SK-N-SH (cell line): Measurements from ENCODE around the gene C22orf31. TPM values are rescaled to one million over a fixed set of nuclear protein-coding genes. Genes with fewer than 3 reads are reported as not detected.

ENCODE experiments used
- CTCF ChIA-PET: fragments of 300-600, 350-600 bp; formaldehyde crosslinking; extraction: SDS; loops from one replicate; lab custom pipeline; 2021; lab: Yijun Ruan, JAX
- POLR2A ChIA-PET: fragments of 350-600 bp; sonication (Branson Sonifier 250); formaldehyde crosslinking; extraction: SDS; loops from one replicate; lab custom pipeline; 2020; ENCODE audit warnings: antibody characterized with exemption, inconsistent platforms; lab: Yijun Ruan, JAX
- DNase-seq: peaks from one replicate; pipeline ENCODE4 v3.0.0; 2012
- H2AFZ ChIP-seq: fragments of 200-600 bp; sonication (generic); 2 replicates; pipeline ENCODE4 v1.8.1; 2016; ENCODE audit warnings: antibody characterized with exemption, mild to moderate bottlenecking, low read depth
- H3F3A ChIP-seq: fragments of 200-600 bp; sonication (generic); replicated peaks from 2 replicates; pipeline ENCODE3; 2016; ENCODE audit warnings: antibody characterized with exemption, mild to moderate bottlenecking; ENCODE audit not compliant: insufficient read depth
- H3K27ac ChIP-seq, 2 experiments: fragments of 200-500 bp in 1 of 2; fragments of 200-600 bp in 1 of 2; sonication (Bioruptor generic) in 1 of 2; sonication (generic), shearing (Covaris generic) in 1 of 2; 2 replicates each; pipeline versions ENCODE4 v1.5.1 to v1.6.1; 2014 to 2016; ENCODE audit warnings: low read depth in 2 of 2, inconsistent platforms in 1 of 2, low read length in 1 of 2, mild to moderate bottlenecking in 1 of 2, mixed read lengths in 1 of 2
- H3K27me3 ChIP-seq: fragments of 200-600 bp; sonication (generic), shearing (Covaris generic); 2 replicates; pipeline ENCODE4 v1.6.1; 2016; ENCODE audit warnings: mixed run types; ENCODE audit not compliant: insufficient read depth
- H3K36me3 ChIP-seq, 2 experiments: fragments of 200-500 bp in 1 of 2; fragments of 200-600 bp in 1 of 2; sonication (Bioruptor generic) in 1 of 2; sonication (generic) in 1 of 2; replicated peaks in 1 of 2; 2 replicates each; pipeline versions ENCODE3 to v1.5.1; 2014 to 2016; ENCODE audit warnings: low read length in 1 of 2, mild to moderate bottlenecking in 1 of 2; ENCODE audit not compliant: insufficient read depth in 2 of 2, control insufficient read depth in 1 of 2
- H3K4me1 ChIP-seq, 2 experiments: fragments of 200-500 bp in 1 of 2; fragments of 200-600 bp in 1 of 2; sonication (Bioruptor generic) in 1 of 2; sonication (generic), shearing (Covaris generic) in 1 of 2; 2 replicates each; pipeline versions ENCODE4 v1.5.1 to v1.6.1; 2014 to 2016; ENCODE audit warnings: low read depth in 1 of 2, low read length in 1 of 2, mixed run types in 1 of 2; ENCODE audit not compliant: insufficient read depth in 2 of 2, control insufficient read depth in 1 of 2
- H3K4me2 ChIP-seq: fragments of 200-600 bp; sonication (generic), shearing (Covaris generic); 2 replicates; pipeline ENCODE4 v1.6.1; 2017; ENCODE audit warnings: mixed run types
- H3K4me3 ChIP-seq, 2 experiments: fragments of 200-500 bp in 1 of 2; fragments of 200-600 bp in 1 of 2; sonication (Bioruptor generic) in 1 of 2; sonication (generic), shearing (Covaris generic) in 1 of 2; 2 replicates each; pipeline versions ENCODE4 v1.5.1 to v1.8.1; 2014 to 2016; ENCODE audit warnings: low read depth in 2 of 2, inconsistent platforms in 1 of 2, low read length in 1 of 2, mild to moderate bottlenecking in 1 of 2, mixed read lengths in 1 of 2, moderate library complexity in 1 of 2
- H3K79me2 ChIP-seq: fragments of 200-600 bp; sonication (generic); 2 replicates; pipeline ENCODE4 v1.8.1; 2017; ENCODE audit warnings: mild to moderate bottlenecking; ENCODE audit not compliant: insufficient read depth
- H3K9ac ChIP-seq: fragments of 200-600 bp; sonication (generic); 2 replicates; pipeline ENCODE4 v1.6.1; 2017; ENCODE audit warnings: mixed run types
- H3K9me2 ChIP-seq: fragments of 200-600 bp; sonication (generic); 2 replicates; pipeline ENCODE4 v1.6.1; 2017; ENCODE audit warnings: mixed run types
- H3K9me3 ChIP-seq: fragments of 200-600 bp; sonication (generic); 2 replicates; pipeline ENCODE4 v1.6.1; 2017; ENCODE audit warnings: mixed run types, mild to moderate bottlenecking, moderate library complexity
- H4K20me1 ChIP-seq: fragments of 200-600 bp; sonication (generic); 2 replicates; pipeline ENCODE4 v1.6.1; 2017; ENCODE audit warnings: mild to moderate bottlenecking, mixed run types; ENCODE audit not compliant: insufficient read depth
- CHD2 ChIP-seq: fragments of 150-350 bp; IDR thresholded peaks from 2 replicates; pipeline ENCODE4 v1.6.1; 2018; ENCODE audit warnings: low read length; ENCODE audit not compliant: partially characterized antibody
- ELF1 ChIP-seq: IDR thresholded peaks from 2 replicates; pipeline ENCODE4 v1.4.0; 2012
- EP300 ChIP-seq, 2 experiments: IDR thresholded peaks; 2 replicates each; pipeline versions ENCODE4 v1.4.0 to v1.6.1; 2012; ENCODE audit warnings: borderline replicate concordance in 1 of 2, low read depth in 1 of 2, low read length in 1 of 2
- EZH2phosphoT487 ChIP-seq: fragments of 200-600 bp; sonication (generic); IDR thresholded peaks from 2 replicates; pipeline ENCODE4 v1.6.1; 2017; ENCODE audit warnings: low read depth, mixed run types, mild to moderate bottlenecking, antibody characterized with exemption, moderate library complexity, borderline replicate concordance
- FOSL2 ChIP-seq: IDR thresholded peaks from 2 replicates; pipeline ENCODE4 v1.4.0; 2012; ENCODE audit warnings: low read depth, mild to moderate bottlenecking, moderate library complexity, borderline replicate concordance
- GABPA ChIP-seq: IDR thresholded peaks from 2 replicates; pipeline ENCODE4 v1.4.0; 2012; ENCODE audit warnings: low read depth, mild to moderate bottlenecking
- MAX ChIP-seq: IDR thresholded peaks from 2 replicates; pipeline ENCODE4 v1.4.0; 2012; ENCODE audit warnings: low read depth
- MEF2A ChIP-seq: IDR thresholded peaks from 2 replicates; pipeline ENCODE4 v1.4.0; 2012; ENCODE audit warnings: low read depth, borderline replicate concordance
- MXI1 ChIP-seq: IDR thresholded peaks from 2 replicates; pipeline ENCODE4 v1.6.1; 2012; ENCODE audit warnings: mild to moderate bottlenecking, low read depth, low read length, improper control_type of control experiment
- NFIC ChIP-seq: IDR thresholded peaks from 2 replicates; pipeline ENCODE4 v1.4.0; 2012; ENCODE audit warnings: borderline replicate concordance
- NRF1 ChIP-seq: IDR thresholded peaks from 2 replicates; pipeline ENCODE4 v1.6.1; 2012; ENCODE audit warnings: low read depth, mild to moderate bottlenecking, low read length
- POLR2AphosphoS5 ChIP-seq: IDR thresholded peaks from 2 replicates; pipeline ENCODE4 v1.6.1; 2012; ENCODE audit warnings: low read depth, low read length
- RCOR1 ChIP-seq: fragments of 150-350 bp; IDR thresholded peaks from 2 replicates; pipeline ENCODE4 v1.6.1; 2017; ENCODE audit warnings: antibody characterized with exemption, low read length
- RFX5 ChIP-seq: IDR thresholded peaks from 2 replicates; pipeline ENCODE4 v1.6.1; 2012; ENCODE audit warnings: mild to moderate bottlenecking, improper control_type of control experiment, low read length
- TCF12 ChIP-seq: IDR thresholded peaks from 2 replicates; pipeline ENCODE4 v1.4.0; 2012
- WGBS: methylation state at CpG from one replicate; pipeline ENCODE4 v1.1.6; 2017; ENCODE audit warnings: low lambda C conversion rate; 5-methylcytosine and 5-hydroxymethylcytosine counted together
- polyA plus RNA-seq, 3 experiments: library from polyadenylated mRNA; depleted of rRNA; stranded (reverse); fragments of >200 nt; gene quantifications; 2 replicates each; pipeline ENCODE4 v1.2.3, GENCODE V29; 2012
- TF ChIP-seq, protein P1 (sequence below): IDR thresholded peaks from 2 replicates; pipeline ENCODE4 v1.4.0; 2012; ENCODE audit warnings: low read depth, borderline replicate concordance
- TF ChIP-seq, protein P2 (sequence below): fragments of 200-600 bp; sonication (generic); IDR thresholded peaks from 2 replicates; pipeline ENCODE4 v1.6.1; 2017; ENCODE audit warnings: antibody characterized with exemption, mild to moderate bottlenecking, moderate library complexity

C22orf31 gene
- polyA plus RNA-seq (2012; rRNA removed): not detected in 2 replicates
- not detected in 2 replicates for polyA plus RNA-seq (2012; cell fraction: cytosol; rRNA removed)
- polyA plus RNA-seq (2012; cell fraction: nucleus; rRNA removed): not detected in 2 replicates

DNA sequence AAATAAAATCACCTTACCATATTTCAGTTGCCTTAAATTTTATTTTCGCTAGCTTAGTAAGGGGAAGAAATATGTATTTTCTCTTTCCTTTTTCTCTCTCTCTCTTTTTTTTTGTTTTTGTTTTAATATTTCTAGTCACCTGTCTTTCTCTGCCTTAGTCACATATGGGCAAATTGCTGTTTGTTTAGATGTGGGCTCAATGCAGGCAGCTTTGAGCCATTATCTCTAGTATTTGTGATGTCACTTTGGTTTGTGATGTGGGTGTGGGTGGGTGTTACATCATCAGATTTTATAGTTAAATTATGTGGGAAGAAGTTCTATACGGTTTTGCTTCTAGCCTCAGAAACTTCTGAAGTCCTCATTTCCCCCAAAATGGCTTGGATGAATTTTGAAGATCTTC, at the start of gene C22orf31:
Gene C22orf31, minus strand, starts transcription at position 59 of the 400 bp plus-strand sequence. Its CDS starts 39 bp downstream, at position 20.
- Histone ChIP-seq H3K79me2 (no peaks in the 10 kb centered on the region), H3K4me2 (no peak within 1 kb of the TSS), H3K9me3 (no peaks in the 10 kb centered on the region), H3K9me2 (no peaks in the 10 kb centered on the region), H3K9ac (no peak within 1 kb of the TSS), H3K4me1 (no peaks in the 10 kb centered on the region; a peak in 1 of 4 replicates), H2AFZ (no peak within 1 kb of the TSS), H3K4me3 (no peak within 1 kb of the TSS), H3K27me3 (no peaks in the 10 kb centered on the region), H4K20me1 (no peaks in the 10 kb centered on the region), H3K36me3 (no peaks in the 10 kb centered on the region), H3K27ac (no peak within 1 kb of the TSS), H3F3A (peaks cover 4% of the 10 kb centered on the region)
- CTCF ChIA-PET: interaction anchor here (1.3 kb wide), 1 partner anchor 21 kb away, joined by 4 read pairs; no protein-coding TSS in a partner anchor
- POLR2A ChIA-PET: no interaction called here
- TF ChIP-seq, protein P1, sequence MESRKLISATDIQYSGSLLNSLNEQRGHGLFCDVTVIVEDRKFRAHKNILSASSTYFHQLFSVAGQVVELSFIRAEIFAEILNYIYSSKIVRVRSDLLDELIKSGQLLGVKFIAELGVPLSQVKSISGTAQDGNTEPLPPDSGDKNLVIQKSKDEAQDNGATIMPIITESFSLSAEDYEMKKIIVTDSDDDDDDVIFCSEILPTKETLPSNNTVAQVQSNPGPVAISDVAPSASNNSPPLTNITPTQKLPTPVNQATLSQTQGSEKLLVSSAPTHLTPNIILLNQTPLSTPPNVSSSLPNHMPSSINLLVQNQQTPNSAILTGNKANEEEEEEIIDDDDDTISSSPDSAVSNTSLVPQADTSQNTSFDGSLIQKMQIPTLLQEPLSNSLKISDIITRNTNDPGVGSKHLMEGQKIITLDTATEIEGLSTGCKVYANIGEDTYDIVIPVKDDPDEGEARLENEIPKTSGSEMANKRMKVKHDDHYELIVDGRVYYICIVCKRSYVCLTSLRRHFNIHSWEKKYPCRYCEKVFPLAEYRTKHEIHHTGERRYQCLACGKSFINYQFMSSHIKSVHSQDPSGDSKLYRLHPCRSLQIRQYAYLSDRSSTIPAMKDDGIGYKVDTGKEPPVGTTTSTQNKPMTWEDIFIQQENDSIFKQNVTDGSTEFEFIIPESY: no peak
- no peak for TF ChIP-seq GABPA
- no peak for TF ChIP-seq FOSL2
- no peak for TF ChIP-seq MXI1
- TF ChIP-seq, protein P2, sequence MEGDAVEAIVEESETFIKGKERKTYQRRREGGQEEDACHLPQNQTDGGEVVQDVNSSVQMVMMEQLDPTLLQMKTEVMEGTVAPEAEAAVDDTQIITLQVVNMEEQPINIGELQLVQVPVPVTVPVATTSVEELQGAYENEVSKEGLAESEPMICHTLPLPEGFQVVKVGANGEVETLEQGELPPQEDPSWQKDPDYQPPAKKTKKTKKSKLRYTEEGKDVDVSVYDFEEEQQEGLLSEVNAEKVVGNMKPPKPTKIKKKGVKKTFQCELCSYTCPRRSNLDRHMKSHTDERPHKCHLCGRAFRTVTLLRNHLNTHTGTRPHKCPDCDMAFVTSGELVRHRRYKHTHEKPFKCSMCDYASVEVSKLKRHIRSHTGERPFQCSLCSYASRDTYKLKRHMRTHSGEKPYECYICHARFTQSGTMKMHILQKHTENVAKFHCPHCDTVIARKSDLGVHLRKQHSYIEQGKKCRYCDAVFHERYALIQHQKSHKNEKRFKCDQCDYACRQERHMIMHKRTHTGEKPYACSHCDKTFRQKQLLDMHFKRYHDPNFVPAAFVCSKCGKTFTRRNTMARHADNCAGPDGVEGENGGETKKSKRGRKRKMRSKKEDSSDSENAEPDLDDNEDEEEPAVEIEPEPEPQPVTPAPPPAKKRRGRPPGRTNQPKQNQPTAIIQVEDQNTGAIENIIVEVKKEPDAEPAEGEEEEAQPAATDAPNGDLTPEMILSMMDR: no peak
- no peak for TF ChIP-seq POLR2AphosphoS5
- no peak for TF ChIP-seq NFIC
- no peak for TF ChIP-seq EP300 (IDR thresholded peaks at IDR 0.05; ENCODE audit: borderline replicate concordance in 1 of 2, low read depth in 1 of 2, low read length in 1 of 2)
- TF ChIP-seq ELF1: no peak
- no peak for TF ChIP-seq NRF1
- no peak for TF ChIP-seq EZH2phosphoT487
- no peak for TF ChIP-seq RCOR1
- no peak for TF ChIP-seq TCF12
- TF ChIP-seq RFX5: no peak
- TF ChIP-seq CHD2: no peak
- no peak for TF ChIP-seq MAX
- TF ChIP-seq MEF2A: no peak
- no peak for DNase-seq
- 76% methylated on average over 2 of the region's 2 CpGs for WGBS
